Smooth muscle cell (in vitro differentiated cells): ENCODE results near the gene SORCS2. TPM values are rescaled to one million over a fixed set of nuclear protein-coding genes. Genes with fewer than 3 reads are reported as not detected.

Experiments
- DNase-seq: peaks from one replicate; lab custom pipeline; 2025; ENCODE audit not compliant: unreplicated experiment; lab: John Stamatoyannopoulos, UW
- H2AFZ ChIP-seq: fragments of 200-600 bp; sonication (generic); 2 replicates; pipeline ENCODE4 v1.6.0; 2016; ENCODE audit warnings: antibody characterized with exemption, low read depth, mild to moderate bottlenecking
- H3F3A ChIP-seq: fragments of 200-600 bp; sonication (generic); 2 replicates; pipeline ENCODE4 v1.6.0; 2017; ENCODE audit warnings: antibody characterized with exemption, low read depth
- H3K27ac ChIP-seq: fragments of 200-600 bp; sonication (generic); 2 replicates; pipeline ENCODE4 v1.5.1; 2016; ENCODE audit warnings: low read depth, mild to moderate bottlenecking
- H3K27me3 ChIP-seq: fragments of 200-600 bp; sonication (generic); 2 replicates; pipeline ENCODE4 v1.6.1; 2016; ENCODE audit warnings: low read depth, mild to moderate bottlenecking
- H3K36me3 ChIP-seq: fragments of 200-600 bp; sonication (generic); 2 replicates; pipeline ENCODE4 v1.5.1; 2016; ENCODE audit warnings: low read depth
- H3K4me1 ChIP-seq: fragments of 200-600 bp; sonication (generic); 2 replicates; pipeline ENCODE4 v1.5.1; 2016; ENCODE audit warnings: low read depth
- H3K4me2 ChIP-seq: fragments of 200-600 bp; sonication (generic); 2 replicates; pipeline ENCODE4 v1.6.0; 2016; ENCODE audit warnings: mild to moderate bottlenecking
- H3K4me3 ChIP-seq: fragments of 200-600 bp; sonication (generic); 2 replicates; pipeline ENCODE4 v1.5.1; 2016; ENCODE audit warnings: mild to moderate bottlenecking
- H3K79me2 ChIP-seq: fragments of 200-600 bp; sonication (generic); 2 replicates; pipeline ENCODE4 v1.6.0; 2016; ENCODE audit warnings: low read depth, mild to moderate bottlenecking
- H3K9ac ChIP-seq: fragments of 200-600 bp; sonication (generic); 2 replicates; pipeline ENCODE4 v1.6.0; 2016; ENCODE audit warnings: low read depth
- H3K9me3 ChIP-seq: fragments of 200-600 bp; sonication (generic); replicated peaks from 2 replicates; pipeline ENCODE4 v1.5.1; 2016; ENCODE audit warnings: low read depth
- H4K20me1 ChIP-seq: fragments of 200-600 bp; sonication (generic); 2 replicates; pipeline ENCODE4 v1.6.0; 2016; ENCODE audit warnings: low read depth
- CTCF ChIP-seq: fragments of 200-600 bp; sonication (generic); IDR thresholded peaks from 2 replicates; pipeline ENCODE4 v1.5.1; 2017; ENCODE audit warnings: borderline replicate concordance, mild to moderate bottlenecking, antibody characterized with exemption; ENCODE audit not compliant: insufficient read depth, poor library complexity, severe bottlenecking
- WGBS: methylation state at CpG from one replicate; pipeline ENCODE4 v1.1.7; 2016; ENCODE audit warnings: low lambda C conversion rate; 5-methylcytosine and 5-hydroxymethylcytosine counted together
- polyA plus RNA-seq: library from polyadenylated mRNA; unstranded; fragments of >200 nt; fragmentation: Nextera tagmentation; extraction: Ambion mirVana; gene quantifications from 2 replicates; pipeline ENCODE4 v1.2.1, GENCODE V29; 2016
- total RNA-seq: library from RNA; depleted of rRNA; stranded (reverse); fragments of >200 nt; gene quantifications from 2 replicates; pipeline ENCODE4 v1.2.3, GENCODE V29; 2014

SORCS2 gene
- total and polyA plus RNA-seq, 2 experiments from 2014 or later = 5.2 to 9.3 TPM

DNA sequence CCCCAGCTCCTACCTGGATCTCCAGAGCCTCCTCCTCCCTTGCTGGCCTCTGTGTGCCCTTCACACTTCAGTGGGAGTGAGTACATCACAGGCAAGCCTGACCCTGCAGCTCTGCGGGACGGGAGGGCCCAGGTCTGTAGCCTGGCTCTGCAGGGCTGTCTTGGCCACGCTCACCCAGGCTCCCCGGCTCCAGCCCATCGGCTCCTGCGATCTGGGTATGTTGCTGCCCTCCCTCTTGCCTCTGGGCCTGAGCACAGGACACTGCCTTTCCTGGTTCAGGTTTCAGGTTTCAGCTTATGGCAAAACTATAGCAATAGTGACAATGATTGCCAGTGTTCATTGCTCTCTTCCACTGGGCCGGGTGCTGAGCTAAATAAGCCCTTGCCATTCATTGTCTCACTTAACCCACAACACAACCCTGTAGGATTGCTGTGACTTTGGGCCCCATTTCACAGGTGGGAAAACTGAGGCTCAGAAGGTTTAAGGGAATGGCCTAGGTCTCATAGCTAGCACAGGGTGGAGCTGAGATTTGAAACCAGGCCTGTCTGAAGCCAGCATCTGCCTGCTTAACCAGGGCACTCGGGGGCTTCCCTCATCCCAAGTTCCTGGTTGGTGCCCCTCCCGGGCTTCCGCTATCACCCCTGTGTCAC, 44.6 kb upstream of the SORCS2 start:
- no peaks in the 10 kb centered on the region for H3K27me3 ChIP-seq
- no peaks in the 10 kb centered on the region for H3K36me3 ChIP-seq
- H3K4me2 ChIP-seq = no peak overlapping the region
- no peak overlapping the region for H3K27ac ChIP-seq
- WGBS = 80% methylated on average over 10 of the region's 10 CpGs
- no peak for DNase-seq
- H3K9ac ChIP-seq = no peak overlapping the region
- H3K9me3 ChIP-seq = no peaks in the 10 kb centered on the region
- no peaks in the 10 kb centered on the region for H3K79me2 ChIP-seq
- TF ChIP-seq CTCF = no peak
- H4K20me1 ChIP-seq = no peaks in the 10 kb centered on the region
- H2AFZ ChIP-seq = no peak overlapping the region
- no peaks in the 10 kb centered on the region for H3K4me1 ChIP-seq
- no peak overlapping the region for H3K4me3 ChIP-seq
- H3F3A ChIP-seq = no peaks in the 10 kb centered on the region

GRCh38 chr4:7148337-7148736, 44.0 kb upstream of the SORCS2 start:
- no peak overlapping the region for H3K4me2 ChIP-seq
- no peak for DNase-seq
- H3K4me1 ChIP-seq = no peaks in the 10 kb centered on the region
- no peak overlapping the region for H3K4me3 ChIP-seq
- no peaks in the 10 kb centered on the region for H3F3A ChIP-seq
- no peak overlapping the region for H2AFZ ChIP-seq
- H3K9me3 ChIP-seq = no peaks in the 10 kb centered on the region
- H3K79me2 ChIP-seq = no peaks in the 10 kb centered on the region
- no peaks in the 10 kb centered on the region for H3K27me3 ChIP-seq
- H4K20me1 ChIP-seq = no peaks in the 10 kb centered on the region
- H3K36me3 ChIP-seq = no peaks in the 10 kb centered on the region
- H3K9ac ChIP-seq = no peak overlapping the region
- no peak overlapping the region for H3K27ac ChIP-seq
- 97% methylated on average over 13 of the region's 13 CpGs for WGBS
- no peak for TF ChIP-seq CTCF

- H4K20me1 ChIP-seq = no peaks in the 10 kb centered on the region
- TF ChIP-seq CTCF = no peak
- H3F3A ChIP-seq = no peaks in the 10 kb centered on the region
- H3K9ac ChIP-seq = no peak overlapping the region
- DNase-seq = no peak
- no peak overlapping the region for H2AFZ ChIP-seq
- no peak overlapping the region for H3K4me2 ChIP-seq
- no peaks in the 10 kb centered on the region for H3K36me3 ChIP-seq
- H3K4me1 ChIP-seq = no peaks in the 10 kb centered on the region
- no peaks in the 10 kb centered on the region for H3K79me2 ChIP-seq
- no peak overlapping the region for H3K27ac ChIP-seq
- H3K9me3 ChIP-seq = no peaks in the 10 kb centered on the region
- no peak overlapping the region for H3K4me3 ChIP-seq
- WGBS = 92% methylated on average over 20 of the region's 20 CpGs
- H3K27me3 ChIP-seq = no peaks in the 10 kb centered on the region
Observed at GRCh38 chr4:7150036-7150635, 42.2 kb upstream of the SORCS2 start.
